ENCODE measurements around the gene RNF144A. TPM values are rescaled to one million over a fixed set of nuclear protein-coding genes. Genes with fewer than 3 reads are reported as not detected.

RNF144A gene
- total RNA-seq, 1 experiment from 2014 or later = 9.5 TPM

DNA sequence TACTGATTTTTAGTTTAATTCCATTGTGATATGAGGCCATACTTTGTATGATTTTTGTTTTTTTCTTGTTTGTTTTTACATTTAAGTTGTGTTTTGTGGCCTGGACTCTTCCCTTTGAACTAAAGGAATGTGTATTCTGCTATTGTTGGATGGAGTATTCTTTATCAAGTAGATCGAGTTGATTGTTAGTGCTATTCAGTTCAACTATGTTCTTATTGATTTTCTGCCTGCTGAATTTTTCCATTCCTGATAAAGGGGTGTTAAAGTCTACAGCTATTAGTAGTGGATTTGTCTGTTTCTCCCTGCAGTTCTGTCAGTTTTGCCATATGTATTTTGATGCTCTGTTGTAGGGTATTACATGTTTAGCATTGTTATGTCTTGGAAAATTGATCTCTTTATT, 14.5 kb downstream of the RNF144A start:
- no peaks in the 10 kb centered on the region for H3K9me3 ChIP-seq (ENCODE audit: low read length)
- intact Hi-C loops (cut with micrococcal nuclease) = no loop called here
- no peak overlapping the region for H3K9ac ChIP-seq (ENCODE audit: low read length)
- ATAC-seq = no peak
- no peaks in the 10 kb centered on the region for H3K36me3 ChIP-seq (ENCODE audit: low read depth, low read length)
- H2AFZ ChIP-seq (ENCODE audit: low read length) = no peak overlapping the region
- no peak for TF ChIP-seq EZH2phosphoT487 (IDR thresholded peaks at IDR 0.05; ENCODE audit: borderline replicate concordance, low read length)
- no peak for TF ChIP-seq EZH2 (IDR thresholded peaks at IDR 0.05; ENCODE audit: low read length, unreplicated experiment)
- no peak for TF ChIP-seq CTCF (conservative IDR thresholded peaks at IDR 0.05; ENCODE audit: low read depth, low read length)
- H3K4me3 ChIP-seq (ENCODE audit: low read length) = no peak overlapping the region
- H3K4me2 ChIP-seq (ENCODE audit: low read length) = no peak overlapping the region
- H3F3A ChIP-seq (ENCODE audit: low read length, unreplicated experiment) = no peaks in the 10 kb centered on the region
- no TSS peak for BruUV-seq (replicated peaks)
- ChIA-PET CTCF (no interaction called here), POLR2A (ENCODE audit: unreplicated experiment) (interaction anchor here (0.6 kb wide), 1 partner anchor 59 kb away, joined by 3 read pairs; no protein-coding TSS in a partner anchor)
- no peaks in the 10 kb centered on the region for H4K20me1 ChIP-seq (ENCODE audit: low read length)
- H3K4me1 ChIP-seq (ENCODE audit: insufficient read depth, low read length) = no peaks in the 10 kb centered on the region
- no peak overlapping the region for H3K27ac ChIP-seq (ENCODE audit: low read length)
- DNase-seq = no peak
- H3K27me3 ChIP-seq (ENCODE audit: low read length) = no peaks in the 10 kb centered on the region
- H3K9me2 ChIP-seq (replicated peaks; ENCODE audit: low read length) = no peaks in the 10 kb centered on the region
- H3K79me2 ChIP-seq (ENCODE audit: low read length) = no peaks in the 10 kb centered on the region

DNA sequence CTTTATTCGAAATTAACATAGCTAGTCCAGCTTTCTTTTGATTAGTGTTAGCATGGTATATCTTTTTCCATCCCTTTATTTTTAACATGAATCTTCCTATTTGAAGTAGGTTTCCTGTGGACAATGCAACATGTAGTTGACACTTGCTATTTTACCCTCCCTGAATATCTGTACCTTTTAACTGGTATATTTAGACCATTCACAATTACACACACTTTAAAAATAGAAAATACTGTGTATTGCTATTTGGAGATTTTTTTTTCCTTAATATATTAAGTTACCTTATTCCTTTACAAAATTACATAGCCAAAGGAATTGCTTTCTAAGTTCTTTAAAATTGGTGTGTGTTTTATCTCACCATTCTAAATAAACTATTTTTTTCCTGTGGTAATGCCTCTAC, 15.0 kb downstream of the RNF144A start:
- no peak overlapping the region for H3K4me3 ChIP-seq (ENCODE audit: low read length)
- no peaks in the 10 kb centered on the region for H3K79me2 ChIP-seq (ENCODE audit: low read length)
- ATAC-seq = no peak
- ChIA-PET CTCF (no interaction called here), POLR2A (ENCODE audit: unreplicated experiment) (interaction anchor here (0.6 kb wide), 1 partner anchor 60 kb away, joined by 3 read pairs; no protein-coding TSS in a partner anchor)
- H3K36me3 ChIP-seq (ENCODE audit: low read depth, low read length) = no peaks in the 10 kb centered on the region
- no peaks in the 10 kb centered on the region for H3K4me1 ChIP-seq (ENCODE audit: insufficient read depth, low read length)
- no peaks in the 10 kb centered on the region for H4K20me1 ChIP-seq (ENCODE audit: low read length)
- no peaks in the 10 kb centered on the region for H3K9me2 ChIP-seq (replicated peaks; ENCODE audit: low read length)
- H3K4me2 ChIP-seq (ENCODE audit: low read length) = no peak overlapping the region
- H3K9ac ChIP-seq (ENCODE audit: low read length) = no peak overlapping the region
- no peaks in the 10 kb centered on the region for H3F3A ChIP-seq (ENCODE audit: low read length, unreplicated experiment)
- no peak overlapping the region for H2AFZ ChIP-seq (ENCODE audit: low read length)
- intact Hi-C loops (cut with micrococcal nuclease) = no loop called here
- TF ChIP-seq EZH2phosphoT487 (IDR thresholded peaks at IDR 0.05; ENCODE audit: borderline replicate concordance, low read length) (no peak), CTCF (conservative IDR thresholded peaks at IDR 0.05; ENCODE audit: low read depth, low read length) (no peak), EZH2 (IDR thresholded peaks at IDR 0.05; ENCODE audit: low read length, unreplicated experiment) (no peak)
- no peak overlapping the region for H3K27ac ChIP-seq (ENCODE audit: low read length)
- H3K27me3 ChIP-seq (ENCODE audit: low read length) = no peaks in the 10 kb centered on the region
- no peak for DNase-seq
- BruUV-seq (replicated peaks) = no TSS peak
- no peaks in the 10 kb centered on the region for H3K9me3 ChIP-seq (ENCODE audit: low read length)

GRCh38 chr2:6932828-6933227, 15.6 kb downstream of the RNF144A start:
- POLR2A ChIA-PET (ENCODE audit: unreplicated experiment) = no interaction called here
- Histone ChIP-seq H3K9me3 (ENCODE audit: low read length) (no peaks in the 10 kb centered on the region), H3K36me3 (ENCODE audit: low read depth, low read length) (no peaks in the 10 kb centered on the region), H4K20me1 (ENCODE audit: low read length) (no peaks in the 10 kb centered on the region), H3K79me2 (ENCODE audit: low read length) (no peaks in the 10 kb centered on the region), H3K4me3 (ENCODE audit: low read length) (no peak overlapping the region), H3K4me2 (ENCODE audit: low read length) (no peak overlapping the region), H3F3A (ENCODE audit: low read length, unreplicated experiment) (no peaks in the 10 kb centered on the region), H3K27me3 (ENCODE audit: low read length) (no peaks in the 10 kb centered on the region), H3K27ac (ENCODE audit: low read length) (no peak overlapping the region), H3K9ac (ENCODE audit: low read length) (no peak overlapping the region), H3K9me2 (replicated peaks; ENCODE audit: low read length) (no peaks in the 10 kb centered on the region), H2AFZ (ENCODE audit: low read length) (no peak overlapping the region), H3K4me1 (ENCODE audit: insufficient read depth, low read length) (no peaks in the 10 kb centered on the region)
- ATAC-seq (no peak), DNase-seq (no peak)
- no TSS peak for BruUV-seq (replicated peaks)
- TF ChIP-seq EZH2 (IDR thresholded peaks at IDR 0.05; ENCODE audit: low read length, unreplicated experiment) = no peak
- no peak for TF ChIP-seq EZH2phosphoT487 (IDR thresholded peaks at IDR 0.05; ENCODE audit: borderline replicate concordance, low read length)
- no peak for TF ChIP-seq CTCF (conservative IDR thresholded peaks at IDR 0.05; ENCODE audit: low read depth, low read length)
- intact Hi-C loops (cut with micrococcal nuclease) = no loop called here
- CTCF ChIA-PET = no interaction called here
